Naive B cell (primary cell): Measurements from ENCODE around the gene SEZ6. TPM values are rescaled to one million over a fixed set of nuclear protein-coding genes. Genes with fewer than 3 reads are reported as not detected.
A peak's percentile ranks its signal among the peaks of the same experiment; 100 is the strongest.

Source experiments
- ATAC-seq, 2 donors: fragments of 150-1000 bp; cut with Tn5 transposase; 2 replicates each; pipeline ENCODE4 v1.10.0; 2021; ENCODE audit warnings: low read depth in 2 of 2, mild to moderate bottlenecking in 2 of 2, moderate library complexity in 2 of 2
- DNase-seq: peaks from one replicate; pipeline ENCODE4 v3.0.0; 2022
- H3K27ac Mint-ChIP-seq, 6 donors: one replicate each; pipeline ENCODE4 v1.8.0; 2020 to 2022; ENCODE audit warnings: mild to moderate bottlenecking in 6 of 6, mixed read lengths in 6 of 6, moderate library complexity in 5 of 6, inconsistent platforms in 2 of 6
- H3K27me3 Mint-ChIP-seq, 3 donors: one replicate each; pipeline ENCODE4 v1.8.0; 2021 to 2022; ENCODE audit warnings: mixed read lengths in 3 of 3, mild to moderate bottlenecking in 1 of 3
- H3K36me3 Mint-ChIP-seq, 2 donors: one replicate each; pipeline ENCODE4 v1.8.0; 2020 to 2022; ENCODE audit warnings: mixed read lengths in 2 of 2, inconsistent platforms in 1 of 2, mild to moderate bottlenecking in 1 of 2
- H3K4me1 Mint-ChIP-seq, 3 donors: one replicate each; pipeline ENCODE4 v1.8.0; 2020 to 2022; ENCODE audit warnings: mixed read lengths in 3 of 3, inconsistent platforms in 1 of 3, mild to moderate bottlenecking in 1 of 3, moderate library complexity in 1 of 3
- H3K4me3 Mint-ChIP-seq, 8 donors: one replicate each; pipeline ENCODE4 v1.8.0; 2020 to 2022; ENCODE audit warnings: mild to moderate bottlenecking in 8 of 8, mixed read lengths in 8 of 8, moderate library complexity in 8 of 8, inconsistent platforms in 2 of 8
- H3K9me3 Mint-ChIP-seq, 7 donors: one replicate each; pipeline ENCODE4 v1.8.0; 2020 to 2022; ENCODE audit warnings: mixed read lengths in 7 of 7, mild to moderate bottlenecking in 5 of 7, inconsistent platforms in 2 of 7, moderate library complexity in 1 of 7
- polyA plus RNA-seq, 6 donors: library from polyadenylated mRNA; unstranded; fragments of 300-500 nt; fragmentation: Illumina TruSeq; gene quantifications; one replicate each; pipeline ENCODE4 v1.2.3, GENCODE V29; 2021; ENCODE audit warnings: low read depth in 6 of 6

SEZ6 gene
- polyA plus RNA-seq, 6 donors from 2014 or later, result 0.41 to 3.6 (median 1.7) TPM

DNA sequence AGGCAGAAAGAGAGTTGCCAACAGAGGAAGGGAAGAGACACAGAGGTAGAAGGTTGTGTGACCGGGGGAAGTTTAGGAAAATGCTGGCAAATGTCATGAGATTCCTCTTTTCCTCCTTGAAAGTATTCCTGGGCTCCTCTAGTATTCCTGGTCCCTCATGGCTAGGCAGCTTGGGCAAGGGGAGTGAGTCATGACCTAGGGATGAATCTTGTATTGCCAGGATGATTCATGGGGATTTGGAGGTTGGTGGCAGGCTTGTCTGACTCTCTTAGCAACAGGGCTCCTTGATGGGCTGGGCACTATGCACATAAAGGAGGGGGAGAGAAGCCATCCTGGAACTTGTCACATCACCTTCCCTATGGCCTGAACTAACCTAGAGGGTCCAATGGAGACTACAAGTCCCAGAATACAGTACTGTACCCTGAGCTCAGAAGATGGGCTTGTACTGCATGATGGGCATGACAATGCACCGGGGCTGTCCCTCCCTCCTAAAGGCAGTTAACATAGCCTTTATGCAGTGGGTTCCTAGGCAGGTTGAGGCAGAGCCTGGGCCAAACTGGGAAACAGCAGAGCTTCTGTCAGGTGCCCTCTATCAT, 2.1 kb upstream of the SEZ6 start:
- Mint-ChIP-seq H3K4me3 (no peak overlapping the region), H3K4me1 (peaks cover 0 to 4% (median 4%) of the 10 kb centered on the region in 3 donors), H3K9me3 (peaks cover 0 to 4% (median 0%) of the 10 kb centered on the region in 7 donors), H3K27me3 (peaks cover 50 to 82% (median 80%) of the 10 kb centered on the region in 3 donors), H3K27ac (no peak overlapping the region), H3K36me3 (peaks cover 0 to 10% of the 10 kb centered on the region in 2 donors)
- DNase-seq, result no peak
- ATAC-seq, result no peak

DNA sequence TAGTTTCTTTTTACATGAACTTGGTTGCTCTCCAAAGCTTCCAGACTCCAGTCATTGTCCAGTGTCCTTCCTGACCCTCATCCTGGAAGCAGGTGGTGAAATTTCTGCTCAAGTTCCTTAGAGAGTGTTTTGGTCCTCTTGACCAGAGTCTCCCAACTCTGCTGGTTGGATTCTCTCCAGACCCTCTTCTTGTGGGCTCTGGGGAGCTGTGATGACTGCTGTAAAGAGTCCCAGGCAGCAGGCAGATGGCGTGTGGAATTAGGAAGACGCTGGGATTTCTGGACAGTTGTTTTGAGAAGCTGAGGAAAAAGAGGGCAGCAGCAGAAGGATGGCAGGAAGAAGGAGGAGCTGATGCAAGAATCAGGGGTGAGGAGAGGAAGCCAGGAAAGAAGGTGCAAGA, 1.6 kb upstream of the SEZ6 start:
- H3K36me3 Mint-ChIP-seq, result peaks cover 0 to 10% of the 10 kb centered on the region in 2 donors
- DNase-seq, result no peak
- peaks cover 0 to 4% (median 4%) of the 10 kb centered on the region in 3 donors for H3K4me1 Mint-ChIP-seq
- no peak overlapping the region for H3K27ac Mint-ChIP-seq
- H3K4me3 Mint-ChIP-seq, result no peak overlapping the region
- no peak for ATAC-seq
- H3K9me3 Mint-ChIP-seq, result peaks cover 0 to 4% (median 0%) of the 10 kb centered on the region in 7 donors
- H3K27me3 Mint-ChIP-seq, result peaks cover 47 to 83% (median 80%) of the 10 kb centered on the region in 3 donors

DNA sequence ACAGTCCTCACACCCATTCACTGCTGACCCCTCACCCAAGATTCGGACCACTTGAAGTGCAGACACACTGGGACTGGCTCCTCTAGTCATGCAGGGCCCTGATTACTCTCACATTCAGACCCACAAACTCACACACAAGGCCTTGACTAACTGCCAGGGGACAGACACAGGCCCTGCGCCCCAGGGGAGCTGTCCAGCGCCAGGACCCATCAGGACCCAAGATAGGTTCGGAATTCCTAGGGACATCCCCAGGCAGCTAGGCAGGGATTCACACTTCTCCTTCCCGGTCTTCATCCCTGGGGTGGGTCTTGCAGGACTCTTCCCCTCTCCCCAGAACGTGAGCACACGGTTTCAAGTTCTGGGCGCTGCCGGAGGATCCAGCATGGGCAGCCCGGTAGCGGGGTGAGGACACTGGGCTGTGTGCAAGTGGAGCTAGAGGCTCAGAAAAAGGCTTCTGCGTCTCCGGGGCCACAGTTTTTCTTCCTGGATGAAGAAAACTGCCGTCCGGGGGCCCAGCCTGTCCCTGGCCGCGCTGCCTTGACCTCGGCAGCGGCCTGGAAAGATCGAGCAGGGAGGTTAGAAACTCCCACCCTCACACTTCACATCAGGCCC, 1.6 kb downstream of the SEZ6 start:
- peak overlapping the region in 2 of 8 donors; percentile 9 to 22 for H3K4me3 Mint-ChIP-seq
- peaks cover 0 to 10% of the 10 kb centered on the region in 2 donors for H3K36me3 Mint-ChIP-seq
- H3K27ac Mint-ChIP-seq, result no peak overlapping the region
- no peak for ATAC-seq
- peaks cover 0 to 4% (median 0%) of the 10 kb centered on the region in 7 donors for H3K9me3 Mint-ChIP-seq
- no peak for DNase-seq
- H3K4me1 Mint-ChIP-seq, result peaks cover 0 to 4% (median 4%) of the 10 kb centered on the region in 3 donors
- H3K27me3 Mint-ChIP-seq, result peaks cover 38 to 81% (median 71%) of the 10 kb centered on the region in 3 donors

DNA sequence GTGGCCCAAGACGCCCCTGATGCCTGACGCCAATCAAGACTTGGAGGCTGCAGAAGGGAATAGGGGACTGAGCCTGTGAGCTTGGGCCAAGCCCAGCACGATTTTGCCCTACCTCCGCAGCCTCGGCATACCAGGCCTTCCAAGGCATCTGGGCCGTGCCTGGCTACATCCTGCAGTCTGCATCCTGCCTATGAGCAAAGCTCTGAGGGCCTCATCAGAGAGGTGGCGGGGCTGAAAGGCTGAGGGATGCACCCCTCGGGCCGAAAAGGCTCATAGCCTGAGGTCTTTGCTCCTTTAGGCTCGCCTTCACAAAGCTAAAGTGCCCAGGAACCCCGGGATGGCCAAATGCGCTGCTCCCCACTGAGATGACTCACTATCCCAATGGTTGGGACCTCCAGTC, 2.5 kb downstream of the SEZ6 start:
- peaks cover 0 to 10% of the 10 kb centered on the region in 2 donors for H3K36me3 Mint-ChIP-seq
- H3K27ac Mint-ChIP-seq, result no peak overlapping the region
- H3K27me3 Mint-ChIP-seq, result peaks cover 36 to 83% (median 71%) of the 10 kb centered on the region in 3 donors
- peak overlapping the region in 1 of 8 donors; percentile 47 for H3K4me3 Mint-ChIP-seq
- H3K4me1 Mint-ChIP-seq, result peaks cover 0 to 4% (median 4%) of the 10 kb centered on the region in 3 donors
- no peak for ATAC-seq
- peaks cover 0 to 4% (median 0%) of the 10 kb centered on the region in 7 donors for H3K9me3 Mint-ChIP-seq
- no peak for DNase-seq

DNA sequence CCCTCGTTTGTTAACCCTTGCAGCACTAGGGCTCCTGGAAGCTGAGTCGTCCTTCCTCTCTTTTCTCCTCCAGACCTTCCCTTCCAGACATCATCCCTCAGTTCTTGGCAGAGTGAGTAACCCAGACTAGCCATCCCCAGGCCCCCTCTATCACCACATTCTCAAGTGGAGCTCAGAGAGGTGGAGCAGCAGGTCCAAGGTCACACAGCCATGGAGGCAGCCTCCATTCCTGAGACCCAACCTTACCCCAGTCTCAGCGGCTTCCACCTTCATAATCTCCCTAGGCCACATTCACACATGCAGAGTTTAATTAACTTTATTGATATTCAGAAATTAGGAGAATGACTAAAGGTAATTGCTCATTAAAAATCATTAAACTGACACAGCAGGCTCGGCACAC, 3.0 kb downstream of the SEZ6 start:
- Mint-ChIP-seq H3K36me3 (peaks cover 0 to 10% of the 10 kb centered on the region in 2 donors), H3K27me3 (peaks cover 31 to 85% (median 71%) of the 10 kb centered on the region in 3 donors), H3K4me1 (peaks cover 0 to 4% (median 4%) of the 10 kb centered on the region in 3 donors), H3K9me3 (peaks cover 0 to 4% (median 0%) of the 10 kb centered on the region in 7 donors), H3K4me3 (no peak overlapping the region), H3K27ac (no peak overlapping the region)
- DNase-seq (no peak), ATAC-seq (no peak)

DNA sequence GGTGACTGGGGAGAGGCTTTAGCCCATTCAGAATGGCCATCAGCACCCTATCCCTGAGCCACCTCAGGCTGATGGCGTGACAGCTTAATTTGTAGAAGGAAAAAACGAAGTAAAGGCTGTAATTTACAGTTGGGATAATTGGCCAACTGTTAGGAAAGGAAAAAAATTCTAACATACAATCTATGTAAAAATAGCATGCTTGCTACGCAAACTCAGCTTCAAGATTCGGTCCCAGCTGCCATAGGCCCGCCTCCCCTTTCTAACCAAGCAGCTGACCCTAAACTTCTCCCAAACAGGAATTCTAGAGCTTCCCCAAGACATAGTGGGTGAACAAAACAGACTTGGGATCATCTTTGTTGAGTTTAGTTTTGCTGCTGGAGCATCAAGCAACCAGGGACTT, 4.9 kb downstream of the SEZ6 start:
- Mint-ChIP-seq H3K4me1 (peaks cover 0 to 4% (median 1%) of the 10 kb centered on the region in 3 donors), H3K36me3 (peaks cover 0 to 10% of the 10 kb centered on the region in 2 donors), H3K27ac (no peak overlapping the region), H3K4me3 (no peak overlapping the region), H3K9me3 (peaks cover 0 to 4% (median 0%) of the 10 kb centered on the region in 7 donors), H3K27me3 (peaks cover 30 to 87% (median 77%) of the 10 kb centered on the region in 3 donors)
- ATAC-seq (no peak), DNase-seq (no peak)

DNA sequence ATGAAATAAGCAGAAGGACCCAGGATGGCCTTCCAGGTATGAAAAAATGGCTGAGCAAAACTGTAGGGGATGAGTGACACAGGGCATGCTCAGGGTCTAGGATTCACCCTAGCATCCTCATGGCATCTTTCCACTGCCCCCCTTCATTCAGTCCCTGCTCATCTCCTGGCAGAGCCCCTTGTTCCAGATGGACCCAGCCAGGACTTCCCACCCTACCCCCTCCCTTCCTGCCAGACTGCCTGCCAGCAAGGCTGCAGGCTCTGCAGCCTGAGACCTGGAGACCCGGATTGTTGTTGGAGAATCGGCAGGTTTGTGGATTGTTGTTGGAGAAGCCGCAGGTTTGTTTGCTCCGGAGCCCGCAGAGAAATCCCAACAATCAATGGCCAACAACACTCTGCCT, 6.6 kb downstream of the SEZ6 start:
- Mint-ChIP-seq H3K27ac (no peak overlapping the region), H3K4me3 (no peak overlapping the region), H3K27me3 (peaks cover 29 to 83% (median 73%) of the 10 kb centered on the region in 3 donors), H3K9me3 (peaks cover 0 to 2% (median 0%) of the 10 kb centered on the region in 7 donors), H3K4me1 (no peaks in the 10 kb centered on the region), H3K36me3 (peaks cover 0 to 6% of the 10 kb centered on the region in 2 donors)
- DNase-seq (no peak), ATAC-seq (no peak)

DNA sequence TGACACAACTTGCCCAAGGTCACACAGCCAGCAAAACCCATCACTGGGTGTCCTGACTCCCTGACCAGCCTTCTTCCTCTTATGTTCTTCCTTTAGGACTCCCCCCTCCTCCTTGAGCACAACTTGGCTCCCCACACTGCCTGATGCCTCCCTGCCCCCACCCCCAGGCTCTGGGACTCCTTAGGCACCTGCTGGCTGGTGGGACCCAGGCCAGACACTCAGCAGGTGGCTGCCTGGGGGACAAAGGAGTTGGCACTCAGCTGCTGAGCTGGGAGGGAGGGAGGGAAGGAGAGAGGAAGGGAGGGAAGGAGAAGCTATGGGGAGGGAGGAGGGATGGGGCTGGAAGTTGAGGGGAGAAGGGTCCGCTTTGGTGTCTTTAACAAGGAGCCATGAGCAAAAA, 8.0 kb downstream of the SEZ6 start:
- DNase-seq (no peak), ATAC-seq (no peak)
- H3K27me3 Mint-ChIP-seq, result peaks cover 22 to 82% (median 59%) of the 10 kb centered on the region in 3 donors
- no peak overlapping the region for H3K4me3 Mint-ChIP-seq
- H3K36me3 Mint-ChIP-seq, result no peaks in the 10 kb centered on the region
- no peaks in the 10 kb centered on the region for H3K9me3 Mint-ChIP-seq
- no peak overlapping the region for H3K27ac Mint-ChIP-seq
- no peaks in the 10 kb centered on the region for H3K4me1 Mint-ChIP-seq

DNA sequence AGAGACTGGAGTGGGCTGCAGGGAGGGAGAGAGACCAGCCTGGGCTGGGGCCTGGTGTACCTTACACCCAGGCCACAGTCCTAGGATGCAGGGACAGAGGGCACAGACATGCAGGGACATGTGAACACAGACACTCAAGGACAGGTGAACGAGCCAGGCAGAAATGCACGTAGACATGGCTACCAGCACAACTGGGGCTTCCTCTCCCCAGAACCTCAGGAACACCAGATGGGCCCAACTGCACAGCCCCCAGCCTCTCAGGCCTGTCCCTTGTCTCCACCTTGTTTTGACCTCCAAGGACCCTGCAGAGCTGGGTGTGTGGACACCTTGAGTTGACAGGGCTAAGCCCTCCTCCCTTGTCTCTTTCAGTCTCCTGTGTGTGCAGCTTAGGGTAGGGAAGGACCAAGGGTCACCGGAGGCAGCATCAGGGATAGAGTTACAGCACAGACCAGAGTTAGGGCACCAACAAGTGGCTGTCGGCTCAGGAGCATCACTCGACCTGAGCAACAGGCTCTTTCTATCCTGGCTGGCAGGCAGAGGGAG, 9.2 kb downstream of the SEZ6 start:
- Mint-ChIP-seq H3K27ac (no peak overlapping the region), H3K4me3 (no peak overlapping the region), H3K36me3 (no peaks in the 10 kb centered on the region), H3K9me3 (no peaks in the 10 kb centered on the region), H3K27me3 (peaks cover 22 to 77% (median 50%) of the 10 kb centered on the region in 3 donors), H3K4me1 (no peaks in the 10 kb centered on the region)
- ATAC-seq (no peak), DNase-seq (no peak)

DNA sequence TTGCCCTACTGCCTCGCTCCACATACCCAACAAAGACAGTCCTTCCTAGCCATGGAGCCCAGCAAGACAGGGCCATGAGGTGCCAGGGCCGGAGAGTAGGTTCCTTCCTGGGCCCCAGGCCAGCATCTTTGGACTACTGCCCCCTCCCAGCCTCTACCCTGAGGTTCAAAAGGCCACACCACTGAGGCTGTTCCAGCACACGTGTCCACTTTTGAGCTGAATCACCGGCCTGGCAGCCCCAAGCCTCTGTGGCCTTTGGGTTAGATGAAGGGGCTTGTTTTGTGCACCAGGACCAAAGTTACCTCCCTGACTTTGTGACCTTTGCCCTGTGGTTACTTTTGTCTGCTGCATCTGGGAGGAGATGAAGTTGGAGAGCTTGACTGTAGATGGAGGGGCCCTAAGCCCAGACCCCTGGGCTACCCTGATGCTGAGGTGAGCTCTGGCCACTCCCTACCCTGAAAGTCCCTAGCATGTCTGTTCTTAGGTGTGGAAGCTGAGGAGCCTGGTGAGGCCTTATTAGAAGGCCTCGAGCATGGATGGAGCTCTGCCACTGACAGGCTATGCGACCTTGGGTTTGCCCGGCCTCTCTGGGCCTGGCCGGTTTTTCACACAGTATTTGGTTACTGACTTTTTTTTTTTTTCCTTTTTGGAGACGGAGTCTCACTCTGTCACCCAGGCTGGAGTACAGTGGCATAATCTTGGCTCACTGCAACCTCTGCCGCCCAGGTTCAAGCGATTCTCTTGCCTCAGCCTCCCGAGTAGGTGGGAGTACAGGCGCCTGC, 12.0 kb downstream of the SEZ6 start:
- no peaks in the 10 kb centered on the region for H3K9me3 Mint-ChIP-seq
- ATAC-seq (no peak), DNase-seq (no peak)
- peaks cover 6 to 63% (median 34%) of the 10 kb centered on the region in 3 donors for H3K27me3 Mint-ChIP-seq
- H3K36me3 Mint-ChIP-seq, result no peaks in the 10 kb centered on the region
- no peaks in the 10 kb centered on the region for H3K4me1 Mint-ChIP-seq
- H3K4me3 Mint-ChIP-seq, result no peak overlapping the region
- H3K27ac Mint-ChIP-seq, result no peak overlapping the region

DNA sequence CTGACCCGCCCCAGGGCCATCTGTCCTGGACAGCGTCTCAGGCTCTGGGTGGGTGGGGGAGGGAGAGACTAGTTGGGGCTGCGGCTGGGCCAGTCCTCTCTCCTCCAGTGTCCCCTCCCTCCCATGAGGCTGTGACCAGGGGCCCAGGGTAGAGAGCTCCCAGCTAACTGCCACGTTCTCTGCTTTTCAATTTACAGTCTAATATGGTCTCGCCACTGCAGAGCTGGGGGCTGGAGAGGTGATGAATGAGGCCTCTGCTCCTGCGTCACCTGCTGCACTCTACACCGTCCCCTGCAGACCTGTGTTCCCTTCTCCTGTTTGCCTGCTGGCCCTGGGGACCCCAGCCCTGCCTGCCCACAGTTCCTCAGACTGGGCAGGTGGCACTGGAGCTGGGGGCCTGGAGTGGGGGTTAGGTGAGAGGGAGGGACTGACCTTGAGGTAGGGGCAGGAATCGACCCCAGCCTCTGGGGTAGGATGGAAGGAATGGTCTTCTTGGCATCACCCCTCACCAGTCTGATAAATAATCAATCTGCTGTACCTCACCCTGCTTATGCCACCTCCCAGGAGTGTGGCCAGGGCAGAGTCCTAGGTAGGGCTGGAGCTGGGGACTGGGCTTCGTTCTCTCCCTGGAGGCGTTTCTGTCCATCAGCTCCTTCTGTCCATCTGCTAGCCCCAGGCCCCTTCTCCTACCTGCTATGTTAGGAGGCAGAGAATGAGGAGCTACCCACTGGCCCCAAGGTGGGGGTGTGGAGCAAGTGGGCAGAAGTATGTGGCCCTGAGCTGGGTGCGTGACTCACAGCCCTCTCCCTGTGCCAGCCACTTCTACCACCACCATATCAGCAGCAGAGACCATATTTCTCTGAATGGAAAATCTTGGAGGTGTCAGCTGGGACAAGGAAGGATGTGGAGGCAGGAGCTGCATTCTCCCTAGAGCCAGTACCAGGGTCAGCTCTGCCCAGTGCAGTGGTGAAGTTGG, 12.9 kb downstream of the SEZ6 start:
- peaks cover 8 to 65% (median 34%) of the 10 kb centered on the region in 3 donors for H3K27me3 Mint-ChIP-seq
- no peaks in the 10 kb centered on the region for H3K36me3 Mint-ChIP-seq
- no peak overlapping the region for H3K4me3 Mint-ChIP-seq
- DNase-seq (no peak), ATAC-seq (no peak)
- no peaks in the 10 kb centered on the region for H3K4me1 Mint-ChIP-seq
- H3K27ac Mint-ChIP-seq, result peak overlapping the region in 1 of 6 donors; percentile 85
- no peaks in the 10 kb centered on the region for H3K9me3 Mint-ChIP-seq

DNA sequence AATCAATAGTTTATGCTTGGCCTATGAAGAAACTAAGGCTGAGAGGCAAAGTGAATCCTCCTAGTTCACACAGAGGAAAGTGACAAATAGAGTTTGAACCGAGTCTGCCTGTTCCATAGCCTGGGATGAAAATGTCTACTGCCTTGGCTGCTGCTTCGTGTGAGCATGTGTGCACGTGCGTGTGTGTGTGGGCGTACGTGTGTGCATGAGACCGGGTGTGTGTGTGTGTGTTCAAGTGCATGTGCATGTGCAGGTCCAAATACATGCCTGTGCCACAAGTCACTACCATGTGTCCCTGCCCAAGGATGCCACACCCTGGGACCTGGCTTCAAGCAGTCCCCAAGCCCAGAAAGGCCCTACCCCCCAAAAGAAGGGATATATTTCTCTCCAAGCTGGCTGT, 13.6 kb downstream of the SEZ6 start:
- Mint-ChIP-seq H3K9me3 (no peaks in the 10 kb centered on the region), H3K4me3 (peak overlapping the region in 1 of 8 donors; percentile 7), H3K27ac (no peak overlapping the region), H3K4me1 (no peaks in the 10 kb centered on the region), H3K36me3 (no peaks in the 10 kb centered on the region), H3K27me3 (peaks cover 11 to 60% (median 30%) of the 10 kb centered on the region in 3 donors)
- ATAC-seq (no peak), DNase-seq (no peak)
